Natural killer cell (primary cell): Measurements from ENCODE around the gene ETFB. TPM values are rescaled to one million over a fixed set of nuclear protein-coding genes. Genes with fewer than 3 reads are reported as not detected.

Experiments used
- ATAC-seq, 3 donors: fragments of 150-1000 bp in 2 of 3; fragments of 200-7000 bp in 1 of 3; cut with Tn5 transposase; 1 replicate in 1 of 3; 2 replicates in 2 of 3; pipeline ENCODE4 v1.10.0; 2021; ENCODE audit warnings: mild to moderate bottlenecking in 2 of 3, moderate library complexity in 2 of 3
- DNase-seq, 2 donors: peaks; one replicate each; pipeline versions ENCODE4 v3.0.0 to v3.0.0-alpha.2; 2013 to 2021; ENCODE audit warnings: mixed read lengths in 1 of 2
- H3K27ac ChIP-seq: one replicate; pipeline ENCODE4 v1.5.1; 2013; ENCODE audit warnings: mild to moderate bottlenecking, low read length
- H3K27me3 ChIP-seq: one replicate; pipeline ENCODE4 v1.6.1; 2013; ENCODE audit warnings: low read length; ENCODE audit not compliant: control insufficient read depth, insufficient read depth
- H3K36me3 ChIP-seq: one replicate; pipeline ENCODE4 v1.6.1; 2013; ENCODE audit warnings: low read length; ENCODE audit not compliant: control insufficient read depth, insufficient read depth
- H3K4me1 ChIP-seq: one replicate; pipeline ENCODE4 v1.6.1; 2013; ENCODE audit warnings: low read length; ENCODE audit not compliant: control insufficient read depth, insufficient read depth
- H3K4me3 ChIP-seq: one replicate; pipeline ENCODE4 v1.5.1; 2013; ENCODE audit warnings: low read length
- H3K9me3 ChIP-seq: one replicate; pipeline ENCODE4 v1.6.1; 2013; ENCODE audit warnings: low read length; ENCODE audit not compliant: control insufficient read depth, insufficient read depth
- H3K27ac Mint-ChIP-seq, 2 donors: one replicate each; pipeline ENCODE4 v1.8.0; 2022; ENCODE audit warnings: mild to moderate bottlenecking in 2 of 2, mixed read lengths in 2 of 2, moderate library complexity in 1 of 2
- H3K27me3 Mint-ChIP-seq, 2 donors: one replicate each; pipeline ENCODE4 v1.8.0; 2022; ENCODE audit warnings: low read depth in 2 of 2, mixed read lengths in 2 of 2
- H3K36me3 Mint-ChIP-seq: one replicate; pipeline ENCODE4 v1.8.0; 2022; ENCODE audit warnings: mixed read lengths
- H3K4me1 Mint-ChIP-seq, 2 donors: one replicate each; pipeline ENCODE4 v1.8.0; 2022; ENCODE audit warnings: mixed read lengths in 2 of 2
- H3K4me3 Mint-ChIP-seq: one replicate; pipeline ENCODE4 v1.8.0; 2022; ENCODE audit warnings: mild to moderate bottlenecking, moderate library complexity, mixed read lengths
- H3K9me3 Mint-ChIP-seq, 2 donors: one replicate each; pipeline ENCODE4 v1.8.0; 2022; ENCODE audit warnings: mixed read lengths in 2 of 2
- WGBS: methylation state at CpG from one replicate; pipeline ENCODE4 v1.1.7; 2013; ENCODE audit warnings: missing lambda C conversion rate; ENCODE audit not compliant: insufficient coverage; 5-methylcytosine and 5-hydroxymethylcytosine counted together
- intact Hi-C: fragments of 100-400 bp; cut with micrococcal nuclease; formaldehyde crosslinking; loops from one replicate; pipeline ENCODE4 v1.14.2; 2022
- total RNA-seq, 4 donors: library from RNA; stranded (reverse); fragments of 120-200 nt in 1 of 4; gene quantifications; one replicate each; pipeline versions ENCODE4 v1.2.3 to v1.2.4, GENCODE V29; 2013 to 2022
- TF ChIP-seq, protein P1 (sequence below): fragments of 200-600 bp; IDR thresholded peaks from one replicate; pipeline ENCODE4 v1.8.0; 2022; ENCODE audit warnings: antibody characterized with exemption

The ETFB gene
- total RNA-seq, 3 donors from 2014 or later (not counting 1 experiment from before 2014, with no cell fraction given): 44.9 to 60.1 (median 55.0) TPM

DNA sequence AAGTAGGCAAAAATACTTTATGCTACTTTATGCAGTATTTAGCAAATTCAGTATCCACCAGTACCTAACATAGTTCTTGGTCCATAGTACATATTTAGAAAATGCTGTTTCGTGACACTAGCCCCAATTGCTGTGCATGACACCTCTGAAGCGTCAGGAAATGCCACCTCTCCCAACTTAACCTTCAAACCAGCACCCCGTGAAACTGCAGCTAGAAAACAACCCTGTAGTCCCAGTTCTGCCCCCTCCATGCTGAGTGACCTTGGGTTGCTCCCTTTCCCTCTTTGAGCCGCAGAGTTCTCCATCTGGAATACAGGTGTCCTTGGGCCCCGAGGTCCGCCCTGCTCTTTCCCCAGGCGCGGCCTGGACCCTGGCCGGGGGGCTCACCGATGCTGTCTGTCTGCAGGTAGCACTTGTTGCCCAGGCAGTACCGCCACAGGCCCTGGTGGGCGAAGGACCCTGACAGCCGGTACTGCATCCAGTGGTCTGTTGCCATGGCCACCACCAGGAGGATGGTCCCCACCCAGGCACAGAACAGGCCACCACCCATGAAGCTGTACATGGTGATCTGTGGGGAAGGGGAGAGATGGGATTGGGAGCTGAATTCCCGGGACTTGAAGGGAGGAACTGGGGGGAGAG, 20.8 kb upstream of the ETFB start:
- intact Hi-C loops: loop anchor here (1.0 kb wide), 1 partner anchor 14 kb away; no protein-coding TSS in a partner anchor
- Histone ChIP-seq H3K27me3 (no peaks in the 10 kb centered on the region), H3K9me3 (no peaks in the 10 kb centered on the region), H3K4me1 (peaks cover 68% of the 10 kb centered on the region), H3K27ac (peak overlapping the region; percentile 86), H3K36me3 (no peaks in the 10 kb centered on the region), H3K4me3 (peak overlapping the region; percentile 84)
- Mint-ChIP-seq H3K4me3 (peak overlapping the region; percentile 97), H3K4me1 (peaks cover 56 to 77% of the 10 kb centered on the region in 2 donors), H3K9me3 (no peaks in the 10 kb centered on the region), H3K36me3 (no peaks in the 10 kb centered on the region), H3K27ac (peak overlapping the region; percentile 96 to 98), H3K27me3 (no peaks in the 10 kb centered on the region)
- ATAC-seq: peak; percentile 83 to 93 (median 87)
- TF ChIP-seq, protein P1, sequence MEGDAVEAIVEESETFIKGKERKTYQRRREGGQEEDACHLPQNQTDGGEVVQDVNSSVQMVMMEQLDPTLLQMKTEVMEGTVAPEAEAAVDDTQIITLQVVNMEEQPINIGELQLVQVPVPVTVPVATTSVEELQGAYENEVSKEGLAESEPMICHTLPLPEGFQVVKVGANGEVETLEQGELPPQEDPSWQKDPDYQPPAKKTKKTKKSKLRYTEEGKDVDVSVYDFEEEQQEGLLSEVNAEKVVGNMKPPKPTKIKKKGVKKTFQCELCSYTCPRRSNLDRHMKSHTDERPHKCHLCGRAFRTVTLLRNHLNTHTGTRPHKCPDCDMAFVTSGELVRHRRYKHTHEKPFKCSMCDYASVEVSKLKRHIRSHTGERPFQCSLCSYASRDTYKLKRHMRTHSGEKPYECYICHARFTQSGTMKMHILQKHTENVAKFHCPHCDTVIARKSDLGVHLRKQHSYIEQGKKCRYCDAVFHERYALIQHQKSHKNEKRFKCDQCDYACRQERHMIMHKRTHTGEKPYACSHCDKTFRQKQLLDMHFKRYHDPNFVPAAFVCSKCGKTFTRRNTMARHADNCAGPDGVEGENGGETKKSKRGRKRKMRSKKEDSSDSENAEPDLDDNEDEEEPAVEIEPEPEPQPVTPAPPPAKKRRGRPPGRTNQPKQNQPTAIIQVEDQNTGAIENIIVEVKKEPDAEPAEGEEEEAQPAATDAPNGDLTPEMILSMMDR: no peak
- peak; percentile 55 to 58 for DNase-seq
- WGBS: 46% methylated on average over 14 of the region's 14 CpGs

DNA sequence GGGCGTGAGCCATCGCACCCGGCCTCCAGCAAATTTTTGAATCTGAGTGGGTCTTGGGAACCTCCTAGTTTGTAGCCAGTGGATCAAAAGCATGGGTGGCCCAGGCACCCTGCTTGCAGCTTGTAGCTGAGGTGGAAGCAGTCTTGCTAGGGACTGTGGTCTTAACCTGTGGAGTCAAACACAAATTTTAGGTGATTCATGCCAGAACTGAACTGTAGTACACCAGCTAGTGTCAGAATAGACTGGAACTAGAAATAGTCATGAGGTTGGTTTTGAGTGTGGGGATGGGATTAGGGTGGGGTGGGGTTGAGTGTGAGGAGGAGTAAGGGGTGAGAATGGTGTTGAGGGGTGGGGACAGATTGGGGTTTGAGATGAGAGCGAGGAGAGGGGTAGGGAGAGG, 15.8 kb upstream of the ETFB start:
- Mint-ChIP-seq H3K4me3 (no peak overlapping the region), H3K27me3 (no peaks in the 10 kb centered on the region), H3K9me3 (no peaks in the 10 kb centered on the region), H3K27ac (peak overlapping the region in 1 of 2 donors; percentile 92), H3K36me3 (no peaks in the 10 kb centered on the region), H3K4me1 (peaks cover 29 to 54% of the 10 kb centered on the region in 2 donors)
- Histone ChIP-seq H3K27ac (no peak overlapping the region), H3K4me3 (no peak overlapping the region), H3K36me3 (no peaks in the 10 kb centered on the region), H3K9me3 (no peaks in the 10 kb centered on the region), H3K4me1 (peaks cover 47% of the 10 kb centered on the region), H3K27me3 (no peaks in the 10 kb centered on the region)
- DNase-seq (no peak), ATAC-seq (no peak)
- WGBS: 96% methylated on average over 4 of the region's 4 CpGs
- intact Hi-C loops: no loop called here
- TF ChIP-seq, protein P1: no peak

DNA sequence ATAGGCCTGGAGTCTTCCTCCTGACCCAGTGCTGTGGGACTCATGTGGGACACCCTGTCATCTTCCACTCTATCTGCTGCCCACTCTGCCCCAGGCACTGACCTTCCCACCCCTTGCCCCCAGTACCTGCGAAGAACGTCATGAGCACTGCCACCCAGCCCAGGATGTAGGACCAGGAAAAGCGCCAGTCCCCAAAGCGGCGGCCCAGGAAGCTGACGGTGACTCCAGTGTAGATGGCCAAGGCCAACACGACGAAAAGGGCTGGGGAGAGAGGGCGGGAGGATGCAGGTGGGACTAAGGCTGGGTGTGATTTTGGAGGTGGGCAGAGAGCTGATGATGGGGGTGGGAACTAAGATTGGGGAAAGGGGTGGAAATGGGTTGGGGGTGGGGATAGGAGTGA, 14.2 kb upstream of the ETFB start:
- Mint-ChIP-seq H3K27me3 (no peaks in the 10 kb centered on the region), H3K36me3 (no peaks in the 10 kb centered on the region), H3K9me3 (no peaks in the 10 kb centered on the region), H3K4me1 (peaks cover 33 to 60% of the 10 kb centered on the region in 2 donors), H3K4me3 (no peak overlapping the region), H3K27ac (peak overlapping the region; percentile 72 to 92)
- Histone ChIP-seq H3K9me3 (no peaks in the 10 kb centered on the region), H3K27me3 (no peaks in the 10 kb centered on the region), H3K36me3 (no peaks in the 10 kb centered on the region), H3K27ac (peak overlapping the region; percentile 64), H3K4me1 (peaks cover 52% of the 10 kb centered on the region), H3K4me3 (no peak overlapping the region)
- TF ChIP-seq, protein P1: no peak
- DNase-seq (no peak), ATAC-seq (no peak)
- WGBS: 93% methylated on average over 9 of the region's 9 CpGs
- intact Hi-C loops: no loop called here

DNA sequence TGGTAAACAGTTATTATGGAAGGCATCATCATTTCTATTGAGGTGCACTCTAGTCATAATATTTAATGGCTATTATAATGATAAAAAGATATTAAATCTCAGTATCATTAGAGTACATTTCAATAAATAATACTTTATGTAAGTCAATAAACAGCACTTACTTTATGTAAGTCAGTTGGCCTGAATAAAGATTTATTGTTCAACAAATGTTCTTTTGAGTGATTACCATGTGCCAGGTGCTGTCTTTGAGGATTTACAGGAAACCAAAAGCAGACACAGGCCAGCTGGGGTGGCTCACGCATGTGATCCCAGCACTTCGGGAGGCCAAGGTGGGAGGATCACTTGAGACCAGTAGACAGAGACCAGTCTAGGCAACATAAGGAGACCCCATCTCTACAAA, 11.2 kb upstream of the ETFB start:
- 73% methylated on average over 2 of the region's 2 CpGs for WGBS
- ATAC-seq: no peak
- H3K9me3 ChIP-seq: no peaks in the 10 kb centered on the region
- H3K4me3 ChIP-seq: no peak overlapping the region
- intact Hi-C loops: no loop called here
- H3K27ac ChIP-seq: no peak overlapping the region
- no peak for DNase-seq
- TF ChIP-seq, protein P1: no peak
- no peaks in the 10 kb centered on the region for H3K36me3 ChIP-seq
- H3K9me3 Mint-ChIP-seq: no peaks in the 10 kb centered on the region
- H3K27ac Mint-ChIP-seq: peak overlapping the region in 1 of 2 donors; percentile 66
- peaks cover 58 to 76% of the 10 kb centered on the region in 2 donors for H3K4me1 Mint-ChIP-seq
- H3K27me3 ChIP-seq: no peaks in the 10 kb centered on the region
- H3K4me1 ChIP-seq: peaks cover 76% of the 10 kb centered on the region
- H3K36me3 Mint-ChIP-seq: no peaks in the 10 kb centered on the region
- no peak overlapping the region for H3K4me3 Mint-ChIP-seq
- H3K27me3 Mint-ChIP-seq: no peaks in the 10 kb centered on the region
